ENCODE data around the gene ACOT13. TPM values are rescaled to one million over a fixed set of nuclear protein-coding genes. Genes with fewer than 3 reads are reported as not detected.
A peak's percentile ranks its signal among the peaks of the same experiment; 100 is the strongest.

The ACOT13 gene
- 10 to 100 TPM; 23.6 to 24.4 TPM for total RNA-seq
- 10 to 100 TPM; 23.3 to 25.2 (median 24.6) TPM for polyA plus RNA-seq (ENCODE audit: insufficient read length in 6 of 6)
- long read RNA-seq, donor 1, full-length matches to known transcripts = 40 of 57 reads
- long read RNA-seq, donor 1, partial matches to known transcripts = 17 of 57 reads
- long read RNA-seq, donor 1, other reads (novel, unspliced or antisense) = 0 of 57 reads
- long read RNA-seq, donor 2, full-length matches to known transcripts = 37 of 255 reads
- long read RNA-seq, donor 2, partial matches to known transcripts = 218 of 255 reads
- long read RNA-seq, donor 2, other reads (novel, unspliced or antisense) = 0 of 255 reads
- long read RNA-seq, donor 3, full-length matches to known transcripts = 29 of 37 reads
- long read RNA-seq, donor 3, partial matches to known transcripts = 8 of 37 reads
- long read RNA-seq, donor 3, other reads (novel, unspliced or antisense) = 0 of 37 reads
- long read RNA-seq, donor 4, full-length matches to known transcripts = 44 of 46 reads
- long read RNA-seq, donor 4, partial matches to known transcripts = 0 of 46 reads
- long read RNA-seq, donor 4, other reads (novel, unspliced or antisense) = 2 of 46 reads
- long read RNA-seq, donor 5, full-length matches to known transcripts = 27 of 34 reads
- long read RNA-seq, donor 5, partial matches to known transcripts = 7 of 34 reads
- long read RNA-seq, donor 5, other reads (novel, unspliced or antisense) = 0 of 34 reads
- long read RNA-seq, donor 6, full-length matches to known transcripts = 31 of 61 reads
- long read RNA-seq, donor 6, partial matches to known transcripts = 30 of 61 reads
- long read RNA-seq, donor 6, other reads (novel, unspliced or antisense) = 0 of 61 reads
- long read RNA-seq, donor 7, full-length matches to known transcripts = 15 of 15 reads
- long read RNA-seq, donor 7, partial matches to known transcripts = 0 of 15 reads
- long read RNA-seq, donor 7, other reads (novel, unspliced or antisense) = 0 of 15 reads
- long read RNA-seq, donor 8, full-length matches to known transcripts = 17 of 17 reads
- long read RNA-seq, donor 8, partial matches to known transcripts = 0 of 17 reads
- long read RNA-seq, donor 8, other reads (novel, unspliced or antisense) = 0 of 17 reads
- long read RNA-seq, donor 9 = 0 reads
- long read RNA-seq, donor 10, full-length matches to known transcripts = 34 of 35 reads
- long read RNA-seq, donor 10, partial matches to known transcripts = 1 of 35 reads
- long read RNA-seq, donor 10, other reads (novel, unspliced or antisense) = 0 of 35 reads
- long read RNA-seq, donor 11, full-length matches to known transcripts = 14 of 229 reads
- long read RNA-seq, donor 11, partial matches to known transcripts = 215 of 229 reads
- long read RNA-seq, donor 11, other reads (novel, unspliced or antisense) = 0 of 229 reads
- long read RNA-seq, donor 12, full-length matches to known transcripts = 25 of 192 reads
- long read RNA-seq, donor 12, partial matches to known transcripts = 167 of 192 reads
- long read RNA-seq, donor 12, other reads (novel, unspliced or antisense) = 0 of 192 reads

- intact Hi-C loops (cut with DNase I) = no loop called here
- Histone ChIP-seq H3K4me1 (peaks cover 16 to 41% of the 10 kb centered on the region in 2 donors), H3K4me3 (peak within 1 kb of the TSS; percentile 89 to 91), H3K27ac (peak within 1 kb of the TSS; percentile 88 to 96), H3K36me3 (peaks cover 0 to 22% of the 10 kb centered on the region in 2 donors), H3K9me3 (peaks cover 0 to 19% of the 10 kb centered on the region in 2 donors), H3K27me3 (no peaks in the 10 kb centered on the region)
- ATAC-seq (peak; percentile 99), DNase-seq (peak; percentile 97 to 100 (median 98))
- peak; percentile 29 to 60 for TF ChIP-seq CTCF (IDR thresholded peaks at IDR 0.05)
Observed at GRCh38 chr6:24666641-24667377, at the start of gene ACOT13, which contains the start of gene TDP2. TSS of gene ACOT13 (plus strand) at chr6:24667077. CDS start at chr6:24667264, 187 bp downstream. TSS of gene TDP2 (minus strand) at chr6:24666899. CDS start at chr6:24666862, 37 bp downstream.

GRCh38 chr6:24619661-24620060 is 47.2 kb upstream of the ACOT13 start:
- intact Hi-C loops (cut with DNase I) = no loop called here
- Histone ChIP-seq H3K4me3 (no peak overlapping the region), H3K27ac (no peak overlapping the region), H3K36me3 (no peaks in the 10 kb centered on the region), H3K4me1 (no peaks in the 10 kb centered on the region), H3K9me3 (no peaks in the 10 kb centered on the region), H3K27me3 (peaks cover 0 to 5% of the 10 kb centered on the region in 2 donors)
- ATAC-seq (no peak), DNase-seq (no peak)
- TF ChIP-seq CTCF (IDR thresholded peaks at IDR 0.05) = no peak

GRCh38 chr6:24620637-24621036 is 46.2 kb upstream of the ACOT13 start:
- ATAC-seq = no peak
- Histone ChIP-seq H3K27me3 (no peaks in the 10 kb centered on the region), H3K4me1 (no peaks in the 10 kb centered on the region), H3K27ac (no peak overlapping the region), H3K36me3 (no peaks in the 10 kb centered on the region), H3K4me3 (no peak overlapping the region), H3K9me3 (no peaks in the 10 kb centered on the region)
- DNase-seq = no peak
- TF ChIP-seq CTCF (IDR thresholded peaks at IDR 0.05) = no peak
- intact Hi-C loops (cut with DNase I) = no loop called here

- Histone ChIP-seq H3K9me3 (no peaks in the 10 kb centered on the region), H3K27ac (no peak overlapping the region), H3K4me1 (no peaks in the 10 kb centered on the region), H3K36me3 (no peaks in the 10 kb centered on the region), H3K27me3 (no peaks in the 10 kb centered on the region), H3K4me3 (no peak overlapping the region)
- intact Hi-C loops (cut with DNase I) = no loop called here
- DNase-seq (no peak), ATAC-seq (no peak)
- no peak for TF ChIP-seq CTCF (IDR thresholded peaks at IDR 0.05)
Observed at GRCh38 chr6:24621626-24622289, 45.1 kb upstream of the ACOT13 start.

Data from left lung (tissue), 14 donors.